GM10847 (cell line): Measurements from ENCODE around the gene MROH2A.

ENCODE experiments used
- POLR2A ChIP-seq: IDR thresholded peaks from 2 replicates; pipeline ENCODE4 v1.6.1; 2011; ENCODE audit not compliant: insufficient read length; ENCODE audit errors: extremely low read depth

Gene MROH2A

GRCh38 chr2:233766416-233766815 is 11.7 kb upstream of the MROH2A start:
- TF ChIP-seq POLR2A: no peak

- TF ChIP-seq POLR2A: no peak
Observed at GRCh38 chr2:233768076-233768475, 10.1 kb upstream of the MROH2A start.

GRCh38 chr2:233769260-233769659 is 8.9 kb upstream of the MROH2A start:
- no peak for TF ChIP-seq POLR2A

- no peak for TF ChIP-seq POLR2A
Observed at GRCh38 chr2:233772153-233772552, 6.0 kb upstream of the MROH2A start.

- TF ChIP-seq POLR2A: no peak
Observed at GRCh38 chr2:233772583-233772982, 5.5 kb upstream of the MROH2A start.

- no peak for TF ChIP-seq POLR2A
Observed at GRCh38 chr2:233773854-233774253, 4.3 kb upstream of the MROH2A start.

GRCh38 chr2:233775414-233775813 is 2.7 kb upstream of the MROH2A start:
- no peak for TF ChIP-seq POLR2A

GRCh38 chr2:233779722-233780121 is 1.6 kb downstream of the MROH2A start:
- TF ChIP-seq POLR2A: no peak

GRCh38 chr2:233780771-233781170 is 2.6 kb downstream of the MROH2A start:
- no peak for TF ChIP-seq POLR2A

GRCh38 chr2:233789554-233789953 is 11.4 kb downstream of the MROH2A start:
- no peak for TF ChIP-seq POLR2A

- TF ChIP-seq POLR2A: no peak
Observed at GRCh38 chr2:233791151-233791882, 13.2 kb downstream of the MROH2A start.

- no peak for TF ChIP-seq POLR2A
Observed at GRCh38 chr2:233791883-233792329, 13.8 kb downstream of the MROH2A start.

GRCh38 chr2:233792720-233793119 is 14.6 kb downstream of the MROH2A start:
- no peak for TF ChIP-seq POLR2A

GRCh38 chr2:233793465-233794127 is 15.5 kb downstream of the MROH2A start:
- TF ChIP-seq POLR2A: no peak

GRCh38 chr2:233794128-233794658 is 16.1 kb downstream of the MROH2A start:
- no peak for TF ChIP-seq POLR2A

- TF ChIP-seq POLR2A: no peak
Observed at GRCh38 chr2:233795735-233796171, 17.6 kb downstream of the MROH2A start.
